ENCODE measurements around the gene NFE2L1.

The NFE2L1 gene

DNA sequence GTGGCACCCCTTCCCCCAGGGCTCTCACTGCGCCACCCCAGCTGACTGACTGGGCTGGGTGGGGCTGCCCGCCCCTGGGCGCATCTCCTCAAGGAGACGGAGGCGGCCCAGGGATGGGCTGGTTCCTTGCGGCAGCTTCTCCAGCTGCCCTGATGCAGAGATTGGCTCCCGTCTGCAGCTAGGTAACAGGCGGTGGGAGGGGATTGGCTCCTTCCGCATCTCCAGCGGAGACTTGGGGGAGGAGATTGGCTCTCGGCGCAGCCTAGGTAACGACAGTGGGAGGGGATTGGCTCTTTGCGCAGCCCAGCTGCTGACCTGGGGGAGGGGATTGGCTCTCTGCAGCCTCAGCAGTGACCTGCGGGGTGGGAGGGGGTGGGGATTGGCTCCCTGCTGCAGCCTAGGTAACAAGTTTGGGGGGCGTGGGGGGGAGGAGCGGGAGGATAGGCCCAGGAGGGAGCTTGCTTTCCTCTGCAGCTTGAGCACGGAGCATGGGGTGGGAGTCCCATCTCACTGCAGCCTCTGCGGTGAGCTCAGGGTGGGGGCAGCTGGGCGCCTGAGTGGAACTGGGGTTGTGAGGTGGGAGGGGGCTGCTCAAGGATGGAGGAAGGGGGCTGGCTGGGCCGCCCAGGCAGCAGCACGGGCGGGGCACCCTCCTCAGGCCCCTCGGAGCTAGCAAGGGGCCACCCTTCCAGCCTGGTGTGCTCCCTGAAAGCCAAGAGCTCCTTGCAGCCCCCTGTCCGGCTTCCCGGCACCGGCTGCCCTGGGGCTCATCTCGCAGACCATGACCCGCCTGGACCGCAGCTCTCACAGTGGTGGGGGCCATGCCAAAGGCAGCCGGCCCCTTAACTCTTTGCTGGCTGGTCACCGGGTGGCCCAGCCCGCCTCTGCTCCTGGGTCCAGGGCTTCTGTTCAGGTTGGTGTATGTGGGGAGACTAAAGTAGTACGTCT, 6.4 kb downstream of the NFE2L1 start:
- TF ChIP-seq, protein P1, sequence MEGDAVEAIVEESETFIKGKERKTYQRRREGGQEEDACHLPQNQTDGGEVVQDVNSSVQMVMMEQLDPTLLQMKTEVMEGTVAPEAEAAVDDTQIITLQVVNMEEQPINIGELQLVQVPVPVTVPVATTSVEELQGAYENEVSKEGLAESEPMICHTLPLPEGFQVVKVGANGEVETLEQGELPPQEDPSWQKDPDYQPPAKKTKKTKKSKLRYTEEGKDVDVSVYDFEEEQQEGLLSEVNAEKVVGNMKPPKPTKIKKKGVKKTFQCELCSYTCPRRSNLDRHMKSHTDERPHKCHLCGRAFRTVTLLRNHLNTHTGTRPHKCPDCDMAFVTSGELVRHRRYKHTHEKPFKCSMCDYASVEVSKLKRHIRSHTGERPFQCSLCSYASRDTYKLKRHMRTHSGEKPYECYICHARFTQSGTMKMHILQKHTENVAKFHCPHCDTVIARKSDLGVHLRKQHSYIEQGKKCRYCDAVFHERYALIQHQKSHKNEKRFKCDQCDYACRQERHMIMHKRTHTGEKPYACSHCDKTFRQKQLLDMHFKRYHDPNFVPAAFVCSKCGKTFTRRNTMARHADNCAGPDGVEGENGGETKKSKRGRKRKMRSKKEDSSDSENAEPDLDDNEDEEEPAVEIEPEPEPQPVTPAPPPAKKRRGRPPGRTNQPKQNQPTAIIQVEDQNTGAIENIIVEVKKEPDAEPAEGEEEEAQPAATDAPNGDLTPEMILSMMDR (IDR thresholded peaks at IDR 0.05; ENCODE audit: borderline replicate concordance, control extremely low read depth, extremely low read depth, insufficient read depth, missing control alignments): no peak
- in situ Hi-C loops (cut with MboI; ENCODE audit: low sequenced_read_pairs, unreplicated experiment): no loop called here
- DNase-seq (ENCODE audit: low spot score): no peak

DNA sequence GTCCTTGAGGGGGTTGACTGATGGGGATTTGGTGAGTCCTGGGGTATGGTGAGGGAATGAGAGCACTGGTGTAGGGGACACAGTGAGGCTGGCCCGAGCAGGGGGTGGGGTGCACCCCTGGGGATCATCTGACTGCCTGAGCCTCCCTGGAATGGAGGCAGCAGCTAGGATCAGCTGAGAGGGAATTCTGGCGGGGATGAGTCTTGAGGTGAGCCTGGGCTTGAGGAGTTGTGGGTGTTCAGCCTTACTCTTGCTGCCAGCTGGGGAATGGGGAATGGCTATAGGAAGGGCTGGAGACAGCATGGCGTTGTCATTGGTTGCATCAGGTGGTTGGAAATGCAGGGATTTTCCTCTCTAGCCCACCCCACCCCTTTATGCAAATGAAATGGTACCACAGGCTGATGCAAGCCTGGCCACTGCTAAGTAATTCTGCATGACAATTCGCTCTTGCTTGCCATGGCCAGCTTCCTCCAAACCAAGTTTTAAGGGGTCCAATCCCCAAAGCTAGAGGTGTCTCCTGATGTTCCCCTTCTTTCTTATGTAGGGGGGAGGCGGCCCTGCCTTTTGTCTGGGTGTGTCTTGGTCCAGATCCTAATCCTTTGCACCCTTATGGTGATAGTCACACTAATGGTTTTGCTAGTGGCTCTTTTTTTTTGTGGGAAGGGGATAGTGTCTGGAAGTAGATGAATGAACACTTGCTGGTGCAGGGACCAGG, 7.5 kb downstream of the NFE2L1 start:
- in situ Hi-C loops (cut with MboI; ENCODE audit: low sequenced_read_pairs, unreplicated experiment): no loop called here
- DNase-seq (ENCODE audit: low spot score): peak; percentile 74
- TF ChIP-seq, protein P1 (IDR thresholded peaks at IDR 0.05; ENCODE audit: borderline replicate concordance, control extremely low read depth, extremely low read depth, insufficient read depth, missing control alignments): no peak

DNA sequence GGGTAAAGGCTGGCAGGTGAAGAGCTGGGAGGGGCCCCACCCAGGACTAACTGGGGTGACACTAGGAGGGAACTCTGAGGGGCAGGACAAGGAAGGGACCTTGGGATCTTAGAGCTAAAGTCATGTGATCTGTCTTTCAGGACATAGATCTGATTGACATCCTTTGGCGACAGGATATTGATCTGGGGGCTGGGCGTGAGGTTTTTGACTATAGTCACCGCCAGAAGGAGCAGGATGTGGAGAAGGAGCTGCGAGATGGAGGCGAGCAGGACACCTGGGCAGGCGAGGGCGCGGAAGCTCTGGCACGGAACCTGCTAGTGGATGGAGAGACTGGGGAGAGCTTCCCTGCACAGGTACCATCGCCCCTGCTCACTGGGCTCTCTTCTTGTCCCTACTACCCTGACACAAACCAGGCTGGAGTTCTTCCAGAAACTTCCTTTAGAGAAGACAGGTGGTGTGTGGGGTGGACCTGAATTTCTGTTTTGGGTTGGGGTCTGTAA, 8.1 kb downstream of the NFE2L1 start:
- TF ChIP-seq, protein P1 (IDR thresholded peaks at IDR 0.05; ENCODE audit: borderline replicate concordance, control extremely low read depth, extremely low read depth, insufficient read depth, missing control alignments): no peak
- in situ Hi-C loops (cut with MboI; ENCODE audit: low sequenced_read_pairs, unreplicated experiment): no loop called here

DNA sequence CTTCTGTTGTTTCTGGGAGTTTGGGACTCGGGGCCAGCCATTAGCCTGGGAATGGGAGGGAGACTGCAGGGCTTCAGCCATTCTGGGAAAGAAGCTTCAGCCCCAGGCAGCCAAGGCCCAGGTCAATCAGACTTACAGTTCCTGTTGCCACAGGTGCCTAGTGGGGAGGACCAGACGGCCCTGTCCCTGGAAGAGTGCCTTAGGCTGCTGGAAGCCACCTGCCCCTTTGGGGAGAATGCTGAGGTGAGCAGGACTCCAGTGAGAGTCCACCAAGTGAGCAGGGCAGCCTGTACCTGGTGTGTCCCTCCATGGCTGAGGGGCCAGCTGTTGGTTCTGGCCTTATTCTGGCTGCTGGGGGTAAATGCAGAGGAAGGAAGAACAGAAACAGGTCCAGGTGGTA, 8.7 kb downstream of the NFE2L1 start:
- no peak for DNase-seq (ENCODE audit: low spot score)
- TF ChIP-seq, protein P1 (IDR thresholded peaks at IDR 0.05; ENCODE audit: borderline replicate concordance, control extremely low read depth, extremely low read depth, insufficient read depth, missing control alignments): no peak
- in situ Hi-C loops (cut with MboI; ENCODE audit: low sequenced_read_pairs, unreplicated experiment): no loop called here

More for the DNA sequence above, 8.1 kb downstream of the NFE2L1 start:
- no peak for DNase-seq (ENCODE audit: low spot score)

DNA sequence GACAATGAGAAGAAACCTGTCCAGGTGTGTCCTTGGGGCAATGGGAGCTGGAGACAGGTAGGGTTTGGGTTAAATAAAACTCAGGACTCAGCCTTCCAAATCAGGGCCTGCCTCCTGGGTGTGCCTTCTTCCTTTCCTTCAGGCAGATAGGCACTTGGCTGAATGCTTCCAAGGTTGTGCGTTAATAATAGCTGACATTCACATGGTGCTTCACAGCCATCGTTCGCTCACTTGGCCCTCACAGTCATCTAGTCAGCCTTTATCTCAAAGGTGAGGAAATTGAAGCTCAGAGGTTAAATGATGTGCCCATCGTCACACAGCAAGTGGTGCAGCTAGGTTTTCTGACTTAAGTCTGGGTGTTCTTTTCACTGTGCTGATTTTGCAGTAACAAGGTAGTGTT, 9.5 kb downstream of the NFE2L1 start:
- in situ Hi-C loops (cut with MboI; ENCODE audit: low sequenced_read_pairs, unreplicated experiment): no loop called here
- TF ChIP-seq, protein P1 (IDR thresholded peaks at IDR 0.05; ENCODE audit: borderline replicate concordance, control extremely low read depth, extremely low read depth, insufficient read depth, missing control alignments): no peak
- DNase-seq (ENCODE audit: low spot score): no peak

DNA sequence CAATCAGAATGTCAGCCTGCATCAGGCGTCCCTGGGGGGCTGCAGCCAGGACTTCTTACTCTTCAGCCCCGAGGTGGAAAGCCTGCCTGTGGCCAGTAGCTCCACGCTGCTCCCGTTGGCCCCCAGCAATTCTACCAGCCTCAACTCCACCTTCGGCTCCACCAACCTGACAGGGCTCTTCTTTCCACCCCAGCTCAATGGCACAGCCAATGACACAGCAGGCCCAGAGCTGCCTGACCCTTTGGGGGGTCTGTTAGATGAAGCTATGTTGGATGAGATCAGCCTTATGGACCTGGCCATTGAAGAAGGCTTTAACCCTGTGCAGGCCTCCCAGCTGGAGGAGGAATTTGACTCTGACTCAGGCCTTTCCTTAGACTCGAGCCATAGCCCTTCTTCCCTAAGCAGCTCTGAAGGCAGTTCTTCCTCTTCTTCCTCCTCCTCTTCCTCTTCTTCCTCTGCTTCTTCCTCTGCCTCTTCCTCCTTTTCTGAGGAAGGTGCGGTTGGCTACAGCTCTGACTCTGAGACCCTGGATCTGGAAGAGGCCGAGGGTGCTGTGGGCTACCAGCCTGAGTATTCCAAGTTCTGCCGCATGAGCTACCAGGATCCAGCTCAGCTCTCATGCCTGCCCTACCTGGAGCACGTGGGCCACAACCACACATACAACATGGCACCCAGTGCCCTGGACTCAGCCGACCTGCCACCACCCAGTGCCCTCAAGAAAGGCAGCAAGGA, 10.4 kb downstream of the NFE2L1 start:
- in situ Hi-C loops (cut with MboI; ENCODE audit: low sequenced_read_pairs, unreplicated experiment): no loop called here
- TF ChIP-seq, protein P1 (IDR thresholded peaks at IDR 0.05; ENCODE audit: borderline replicate concordance, control extremely low read depth, extremely low read depth, insufficient read depth, missing control alignments): no peak
- DNase-seq (ENCODE audit: low spot score): no peak
